ENCODE measurements around the gene PALMD.

PALMD gene

DNA sequence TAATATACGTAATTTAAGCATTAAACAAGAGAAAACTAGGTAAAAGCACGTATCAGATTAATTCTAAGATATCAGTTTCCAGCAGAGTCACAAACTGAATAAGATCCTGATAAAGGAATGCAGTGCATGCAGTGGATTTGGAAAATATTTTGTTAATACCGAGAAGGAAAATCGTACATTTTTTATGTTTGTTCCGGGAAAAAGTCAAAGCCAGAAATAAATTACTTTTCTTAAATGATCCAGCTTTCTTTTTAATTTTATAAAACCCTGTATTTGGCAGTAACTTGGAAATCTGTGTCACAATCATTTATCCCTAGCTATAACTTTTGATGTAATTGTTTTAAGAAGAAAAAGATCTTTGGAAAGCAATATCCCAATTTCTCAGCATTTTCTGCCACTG is 955 bp downstream of the PALMD start:
- no peak overlapping the region for H3K4me3 ChIP-seq (ENCODE audit: extremely low read depth, insufficient read depth, low read length, poor library complexity, severe bottlenecking)
- peaks cover 12% of the 10 kb centered on the region for H3K4me1 ChIP-seq (ENCODE audit: control insufficient read depth, insufficient read depth, low read length, poor library complexity, severe bottlenecking)
- WGBS, 2 experiments (ENCODE audit: insufficient coverage in 2 of 2): 94 to 100% methylated on average over 1 to 2 of the region's 5 CpGs
- no peak overlapping the region for H3K27ac ChIP-seq (ENCODE audit: low read depth, low read length, severe bottlenecking)
- H3K36me3 ChIP-seq (ENCODE audit: control insufficient read depth, insufficient read depth, low read length): no peaks in the 10 kb centered on the region
- no peaks in the 10 kb centered on the region for H3K9me3 ChIP-seq (ENCODE audit: control insufficient read depth, low read length)

DNA sequence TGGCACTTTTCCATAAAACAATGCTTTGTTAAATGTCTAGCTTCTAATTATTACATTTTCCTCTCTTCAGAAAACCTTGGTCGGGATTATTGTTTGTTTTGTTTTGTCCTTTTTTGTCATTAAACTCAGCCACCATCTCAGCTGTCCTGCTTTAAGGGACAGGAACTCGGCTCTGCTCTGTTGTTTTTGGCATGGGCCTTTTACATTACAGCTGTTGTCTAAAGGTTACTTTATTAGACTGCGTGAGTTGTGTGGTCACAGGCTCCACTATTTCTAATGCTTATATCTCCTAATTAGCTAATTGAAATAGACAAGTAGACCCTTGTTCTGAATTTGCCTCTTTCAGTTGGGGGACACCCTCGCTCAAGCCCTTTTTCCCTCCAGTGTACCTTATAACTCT is 1.6 kb downstream of the PALMD start:
- no peak overlapping the region for H3K4me3 ChIP-seq (ENCODE audit: extremely low read depth, insufficient read depth, low read length, poor library complexity, severe bottlenecking)

DNA sequence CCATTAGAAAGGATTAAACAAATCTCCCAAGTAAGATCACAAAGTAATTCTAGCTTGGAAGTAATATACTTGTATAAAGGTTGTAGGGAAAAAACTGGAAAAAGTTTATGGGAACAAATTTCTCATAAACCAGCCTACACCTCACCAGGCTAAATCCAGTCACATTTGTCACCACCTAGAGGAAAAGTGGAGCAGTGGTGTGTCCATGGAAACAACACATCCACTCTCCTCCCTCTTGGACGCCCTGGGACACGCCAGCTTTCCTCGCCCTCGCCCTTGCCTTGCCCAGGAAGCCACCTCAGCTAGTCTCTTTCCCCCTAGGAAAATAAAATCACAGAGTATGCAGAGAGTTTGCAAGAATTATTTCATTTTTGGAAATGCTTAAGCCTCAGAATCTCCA is 2.2 kb downstream of the PALMD start:
- H3K27ac ChIP-seq (ENCODE audit: low read depth, low read length, severe bottlenecking): no peak overlapping the region

More for the DNA sequence above, 1.6 kb downstream of the PALMD start:
- Histone ChIP-seq H3K4me1 (ENCODE audit: control insufficient read depth, insufficient read depth, low read length, poor library complexity, severe bottlenecking) (peaks cover 12% of the 10 kb centered on the region), H3K27ac (ENCODE audit: low read depth, low read length, severe bottlenecking) (no peak overlapping the region), H3K36me3 (ENCODE audit: control insufficient read depth, insufficient read depth, low read length) (no peaks in the 10 kb centered on the region), H3K9me3 (ENCODE audit: control insufficient read depth, low read length) (no peaks in the 10 kb centered on the region)
- 100% methylated on average over 1 of the region's 4 CpGs; no CpG with 5 or more reads in 1 of the 2 experiments for WGBS, 2 experiments (ENCODE audit: insufficient coverage in 2 of 2)

DNA sequence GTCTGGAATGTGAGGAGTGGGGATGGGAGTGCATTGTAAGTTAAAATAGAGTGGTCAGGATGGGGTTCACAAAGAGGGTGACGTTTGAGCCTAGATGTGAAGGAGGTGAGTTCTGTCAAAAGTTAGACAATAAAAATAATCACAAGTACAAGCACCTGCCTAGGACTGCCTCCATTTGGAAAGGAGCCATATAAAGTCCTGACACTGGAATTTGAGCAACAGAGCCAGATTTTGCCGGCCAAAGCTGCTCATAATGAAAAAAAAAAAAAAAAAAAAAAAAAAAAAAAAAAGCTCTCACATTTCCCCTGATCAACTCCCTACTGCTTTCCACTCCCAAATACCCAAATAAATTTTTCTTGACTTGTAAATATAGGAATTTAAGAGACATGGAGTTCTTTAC is 4.1 kb downstream of the PALMD start:
- no CpG with 5 or more reads among the region's 2 CpGs for WGBS, 2 experiments (ENCODE audit: insufficient coverage in 2 of 2)
- H3K36me3 ChIP-seq (ENCODE audit: control insufficient read depth, insufficient read depth, low read length): no peaks in the 10 kb centered on the region
- H3K4me1 ChIP-seq (ENCODE audit: control insufficient read depth, insufficient read depth, low read length, poor library complexity, severe bottlenecking): peaks cover 8% of the 10 kb centered on the region
- no peak overlapping the region for H3K4me3 ChIP-seq (ENCODE audit: extremely low read depth, insufficient read depth, low read length, poor library complexity, severe bottlenecking)
- no peaks in the 10 kb centered on the region for H3K9me3 ChIP-seq (ENCODE audit: control insufficient read depth, low read length)
- H3K27ac ChIP-seq (ENCODE audit: low read depth, low read length, severe bottlenecking): no peak overlapping the region

More for the DNA sequence above, 2.2 kb downstream of the PALMD start:
- Histone ChIP-seq H3K4me3 (ENCODE audit: extremely low read depth, insufficient read depth, low read length, poor library complexity, severe bottlenecking) (no peak overlapping the region), H3K4me1 (ENCODE audit: control insufficient read depth, insufficient read depth, low read length, poor library complexity, severe bottlenecking) (peaks cover 12% of the 10 kb centered on the region), H3K36me3 (ENCODE audit: control insufficient read depth, insufficient read depth, low read length) (no peaks in the 10 kb centered on the region), H3K9me3 (ENCODE audit: control insufficient read depth, low read length) (no peaks in the 10 kb centered on the region)
- 100% methylated on average over 1 to 2 of the region's 4 CpGs for WGBS, 2 experiments (ENCODE audit: insufficient coverage in 2 of 2)

DNA sequence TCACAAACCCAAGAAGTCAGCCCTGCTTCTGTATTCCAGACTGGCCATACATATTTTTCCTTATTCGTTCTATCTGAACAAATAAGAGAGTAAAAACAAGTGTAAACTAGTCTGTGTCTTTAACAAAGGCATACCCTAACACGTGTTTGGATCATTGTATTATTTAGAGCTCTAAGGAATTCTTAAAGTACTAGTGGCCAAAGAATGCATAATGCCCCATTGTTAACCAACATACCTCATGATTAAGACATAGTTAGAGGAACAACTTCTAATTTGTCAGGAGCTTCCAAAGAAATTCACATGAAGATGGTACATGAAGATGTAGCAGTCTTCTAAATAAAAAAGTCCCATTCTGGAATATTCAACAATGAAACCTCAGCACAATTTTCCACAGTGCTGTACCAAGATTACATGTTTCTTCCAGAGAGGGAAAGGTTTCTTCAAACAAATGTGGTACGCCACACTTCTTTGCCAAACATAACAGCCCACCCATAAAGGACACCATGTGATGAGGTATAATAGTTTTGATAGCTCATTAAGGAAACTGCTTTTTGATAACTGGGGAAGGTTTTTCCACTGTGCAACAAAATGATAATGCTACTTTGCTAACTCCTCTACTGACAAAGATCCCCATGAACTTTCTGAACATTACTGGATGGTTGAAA is 5.0 kb downstream of the PALMD start:
- no peaks in the 10 kb centered on the region for H3K9me3 ChIP-seq (ENCODE audit: control insufficient read depth, low read length)
- H3K27ac ChIP-seq (ENCODE audit: low read depth, low read length, severe bottlenecking): no peak overlapping the region
- no peaks in the 10 kb centered on the region for H3K36me3 ChIP-seq (ENCODE audit: control insufficient read depth, insufficient read depth, low read length)
- H3K4me3 ChIP-seq (ENCODE audit: extremely low read depth, insufficient read depth, low read length, poor library complexity, severe bottlenecking): no peak overlapping the region
- H3K4me1 ChIP-seq (ENCODE audit: control insufficient read depth, insufficient read depth, low read length, poor library complexity, severe bottlenecking): no peaks in the 10 kb centered on the region
- WGBS, 2 experiments (ENCODE audit: insufficient coverage in 2 of 2): no CpG with 5 or more reads among the region's 3 CpGs

DNA sequence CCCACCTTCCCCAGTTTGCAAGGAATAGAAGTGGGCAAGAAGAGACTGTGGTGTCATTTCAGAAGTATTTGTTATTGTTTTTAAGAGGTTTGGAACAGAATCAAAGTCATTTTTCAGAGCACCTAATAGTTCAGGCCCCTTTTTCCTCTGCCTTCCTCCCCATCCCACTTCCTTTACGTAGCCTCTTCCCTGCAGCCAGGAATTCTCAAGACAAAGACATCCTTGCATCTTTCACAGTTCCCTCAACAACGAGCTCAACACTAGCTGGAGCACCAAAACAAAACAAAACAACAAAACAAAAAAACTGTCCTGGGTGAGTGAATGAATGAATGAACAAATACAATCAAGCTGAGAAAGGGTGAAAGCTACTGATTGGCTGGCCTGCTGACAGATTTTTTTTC is 7.0 kb downstream of the PALMD start:
- no peaks in the 10 kb centered on the region for H3K36me3 ChIP-seq (ENCODE audit: control insufficient read depth, insufficient read depth, low read length)
- no peaks in the 10 kb centered on the region for H3K9me3 ChIP-seq (ENCODE audit: control insufficient read depth, low read length)
- H3K27ac ChIP-seq (ENCODE audit: low read depth, low read length, severe bottlenecking): no peak overlapping the region
- H3K4me3 ChIP-seq (ENCODE audit: extremely low read depth, insufficient read depth, low read length, poor library complexity, severe bottlenecking): no peak overlapping the region
- 60% methylated on average over 1 of the region's 2 CpGs; no CpG with 5 or more reads in 1 of the 2 experiments for WGBS, 2 experiments (ENCODE audit: insufficient coverage in 2 of 2)
- H3K4me1 ChIP-seq (ENCODE audit: control insufficient read depth, insufficient read depth, low read length, poor library complexity, severe bottlenecking): peaks cover 4% of the 10 kb centered on the region

DNA sequence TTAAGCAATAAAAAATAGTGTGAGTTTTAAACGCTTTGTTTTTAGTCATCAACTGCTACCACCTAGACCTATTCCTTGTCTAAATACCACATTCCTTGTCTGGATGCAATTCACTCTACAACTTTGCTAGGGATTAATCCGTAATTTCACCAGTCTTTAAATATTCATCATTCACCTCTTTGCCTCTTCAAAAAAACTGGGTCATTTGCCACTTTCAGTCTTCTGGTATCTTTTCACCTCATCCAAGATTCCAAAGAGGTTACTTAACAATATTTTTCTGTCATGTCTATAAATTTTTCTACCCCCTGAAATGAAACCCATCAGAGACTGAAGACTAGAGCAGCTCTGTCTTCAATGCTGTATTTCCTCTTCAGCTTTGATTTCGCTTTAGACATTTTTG is 9.5 kb downstream of the PALMD start:
- 87 to 96% methylated on average over 2 to 3 of the region's 3 CpGs for WGBS, 2 experiments (ENCODE audit: insufficient coverage in 2 of 2)
- Histone ChIP-seq H3K4me3 (ENCODE audit: extremely low read depth, insufficient read depth, low read length, poor library complexity, severe bottlenecking) (no peak overlapping the region), H3K27ac (ENCODE audit: low read depth, low read length, severe bottlenecking) (no peak overlapping the region), H3K9me3 (ENCODE audit: control insufficient read depth, low read length) (no peaks in the 10 kb centered on the region), H3K36me3 (ENCODE audit: control insufficient read depth, insufficient read depth, low read length) (no peaks in the 10 kb centered on the region), H3K4me1 (ENCODE audit: control insufficient read depth, insufficient read depth, low read length, poor library complexity, severe bottlenecking) (peaks cover 4% of the 10 kb centered on the region)

DNA sequence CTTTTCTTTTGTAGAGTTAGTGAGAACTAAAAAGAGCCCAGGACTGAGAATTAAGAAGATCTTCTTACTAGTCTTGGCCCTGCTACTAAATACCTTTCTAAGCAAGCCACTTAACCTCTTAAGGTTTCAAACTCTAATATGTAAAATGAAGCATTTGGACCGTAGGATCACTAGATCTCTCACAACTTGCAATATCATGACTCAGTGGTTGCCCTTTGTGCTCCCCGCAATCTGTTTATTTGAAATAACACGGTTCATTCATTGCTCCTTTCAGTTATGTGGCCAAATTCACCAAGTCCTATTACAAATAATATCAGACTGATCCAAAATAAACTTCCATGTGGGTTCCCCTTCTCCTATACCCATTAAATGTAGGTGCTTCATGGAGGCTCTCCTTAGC is 10.8 kb downstream of the PALMD start:
- Histone ChIP-seq H3K4me1 (ENCODE audit: control insufficient read depth, insufficient read depth, low read length, poor library complexity, severe bottlenecking) (peaks cover 4% of the 10 kb centered on the region), H3K4me3 (ENCODE audit: extremely low read depth, insufficient read depth, low read length, poor library complexity, severe bottlenecking) (no peak overlapping the region), H3K36me3 (ENCODE audit: control insufficient read depth, insufficient read depth, low read length) (no peaks in the 10 kb centered on the region), H3K9me3 (ENCODE audit: control insufficient read depth, low read length) (no peaks in the 10 kb centered on the region), H3K27ac (ENCODE audit: low read depth, low read length, severe bottlenecking) (no peak overlapping the region)
- WGBS, 2 experiments (ENCODE audit: insufficient coverage in 2 of 2): 92 to 95% methylated on average over 3 of the region's 3 CpGs

DNA sequence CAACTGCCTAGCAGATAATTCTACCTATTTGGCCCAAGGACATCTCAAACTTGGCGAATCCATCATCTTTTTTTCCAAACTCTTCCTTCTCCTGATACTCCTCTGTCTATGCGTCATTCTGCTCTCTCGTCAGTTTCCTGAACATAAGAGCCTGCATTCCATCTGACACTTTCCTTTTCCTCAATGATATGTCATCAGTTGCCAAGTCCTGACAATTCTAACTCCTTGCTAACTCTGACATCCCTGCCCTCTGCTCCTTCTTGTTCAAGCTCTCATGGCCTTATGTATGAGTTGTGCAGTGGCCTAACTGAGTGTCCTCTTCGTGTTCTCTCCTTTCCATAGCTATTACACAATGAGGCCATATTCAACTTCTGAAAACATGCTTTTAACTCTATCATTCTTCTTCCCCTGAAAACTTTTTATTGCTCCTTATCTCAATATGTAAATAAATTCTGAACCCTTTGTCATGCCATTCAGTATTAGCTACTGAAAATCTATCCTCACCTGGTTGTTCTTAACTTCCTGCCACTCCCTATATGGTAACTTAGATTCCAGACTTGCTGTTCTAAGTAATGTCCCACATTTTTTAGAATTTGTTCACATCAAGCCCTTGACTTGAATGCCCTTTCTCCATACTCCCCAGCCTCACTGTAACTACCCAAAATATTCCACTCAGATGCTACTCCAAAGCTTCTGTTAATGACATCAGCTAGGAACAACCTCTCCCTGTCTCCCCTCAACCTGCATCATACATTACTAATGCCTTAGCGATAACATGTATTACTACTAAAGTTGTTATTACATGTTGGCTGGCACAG is 11.5 kb downstream of the PALMD start:
- Histone ChIP-seq H3K36me3 (ENCODE audit: control insufficient read depth, insufficient read depth, low read length) (no peaks in the 10 kb centered on the region), H3K4me3 (ENCODE audit: extremely low read depth, insufficient read depth, low read length, poor library complexity, severe bottlenecking) (no peak overlapping the region), H3K4me1 (ENCODE audit: control insufficient read depth, insufficient read depth, low read length, poor library complexity, severe bottlenecking) (peaks cover 9% of the 10 kb centered on the region), H3K9me3 (ENCODE audit: control insufficient read depth, low read length) (no peaks in the 10 kb centered on the region), H3K27ac (ENCODE audit: low read depth, low read length, severe bottlenecking) (no peak overlapping the region)
- 87 to 92% methylated on average over 4 of the region's 5 CpGs for WGBS, 2 experiments (ENCODE audit: insufficient coverage in 2 of 2)

DNA sequence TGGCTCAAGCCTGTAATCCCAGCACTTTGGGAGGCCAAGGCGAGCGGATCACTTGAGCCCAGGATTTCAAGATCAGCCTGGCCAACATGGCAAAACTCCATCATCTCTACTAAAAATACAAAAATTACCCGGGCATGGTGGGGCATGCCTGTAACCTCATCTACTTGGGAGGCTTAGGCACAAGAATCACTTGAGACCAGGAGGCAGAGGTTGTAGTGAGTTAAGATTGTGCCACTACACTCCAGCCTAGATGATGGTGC is 12.0 kb downstream of the PALMD start:
- Histone ChIP-seq H3K36me3 (ENCODE audit: control insufficient read depth, insufficient read depth, low read length) (no peaks in the 10 kb centered on the region), H3K27ac (ENCODE audit: low read depth, low read length, severe bottlenecking) (no peak overlapping the region), H3K4me3 (ENCODE audit: extremely low read depth, insufficient read depth, low read length, poor library complexity, severe bottlenecking) (no peak overlapping the region), H3K9me3 (ENCODE audit: control insufficient read depth, low read length) (no peaks in the 10 kb centered on the region), H3K4me1 (ENCODE audit: control insufficient read depth, insufficient read depth, low read length, poor library complexity, severe bottlenecking) (peaks cover 15% of the 10 kb centered on the region)
- 94% methylated on average over 2 of the region's 3 CpGs; no CpG with 5 or more reads in 1 of the 2 experiments for WGBS, 2 experiments (ENCODE audit: insufficient coverage in 2 of 2)

DNA sequence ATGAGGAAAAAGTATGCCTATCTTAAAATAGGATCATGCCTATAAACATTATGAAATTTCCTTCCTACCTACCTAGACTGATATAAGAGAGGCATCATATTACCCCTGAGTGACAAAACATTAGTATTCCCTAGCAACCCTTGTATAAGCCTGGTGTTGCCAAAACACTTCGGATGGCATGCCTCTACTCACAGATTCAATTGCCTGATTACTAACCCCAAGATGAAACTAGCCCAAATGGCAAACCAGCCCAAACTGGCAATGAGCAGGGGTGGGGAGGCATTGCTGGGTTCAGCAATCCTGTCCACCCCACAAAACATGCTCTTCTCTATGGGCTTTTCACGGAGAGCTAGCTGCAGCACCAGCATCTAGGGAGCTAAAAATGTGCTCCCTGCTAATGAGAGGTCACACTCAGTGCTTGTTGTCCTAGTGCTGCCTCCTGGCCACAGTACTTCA is 13.9 kb downstream of the PALMD start:
- WGBS, 2 experiments (ENCODE audit: insufficient coverage in 2 of 2): 40 to 100% methylated on average over 1 of the region's 2 CpGs
- Histone ChIP-seq H3K36me3 (ENCODE audit: control insufficient read depth, insufficient read depth, low read length) (no peaks in the 10 kb centered on the region), H3K9me3 (ENCODE audit: control insufficient read depth, low read length) (no peaks in the 10 kb centered on the region), H3K4me1 (ENCODE audit: control insufficient read depth, insufficient read depth, low read length, poor library complexity, severe bottlenecking) (peaks cover 16% of the 10 kb centered on the region), H3K4me3 (ENCODE audit: extremely low read depth, insufficient read depth, low read length, poor library complexity, severe bottlenecking) (no peak overlapping the region), H3K27ac (ENCODE audit: low read depth, low read length, severe bottlenecking) (no peak overlapping the region)
